ENCODE measurements around the gene DCAF6.

DNA sequence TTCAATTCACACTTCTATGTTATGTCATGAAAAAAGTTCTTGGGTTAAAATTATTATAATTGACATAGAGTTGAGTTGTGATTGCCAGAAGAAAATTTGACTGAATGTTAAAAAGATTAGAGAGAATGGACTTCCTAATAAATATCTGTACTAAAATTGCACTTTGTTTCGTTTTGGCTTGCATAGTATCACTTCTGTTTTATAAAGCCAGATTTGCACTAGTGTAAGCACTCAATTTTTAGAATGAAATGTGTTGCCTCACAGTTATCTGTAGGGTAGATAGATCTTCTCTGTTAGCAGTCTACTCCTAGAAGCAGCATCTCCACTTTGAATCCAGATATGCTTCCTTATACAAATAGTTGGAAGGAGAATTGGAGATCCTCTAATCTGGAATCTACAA lies 95.5 kb downstream of the DCAF6 start:
- TF ChIP-seq POLR2AphosphoS5 (IDR thresholded peaks at IDR 0.05) = no peak
- TF ChIP-seq, protein P1, sequence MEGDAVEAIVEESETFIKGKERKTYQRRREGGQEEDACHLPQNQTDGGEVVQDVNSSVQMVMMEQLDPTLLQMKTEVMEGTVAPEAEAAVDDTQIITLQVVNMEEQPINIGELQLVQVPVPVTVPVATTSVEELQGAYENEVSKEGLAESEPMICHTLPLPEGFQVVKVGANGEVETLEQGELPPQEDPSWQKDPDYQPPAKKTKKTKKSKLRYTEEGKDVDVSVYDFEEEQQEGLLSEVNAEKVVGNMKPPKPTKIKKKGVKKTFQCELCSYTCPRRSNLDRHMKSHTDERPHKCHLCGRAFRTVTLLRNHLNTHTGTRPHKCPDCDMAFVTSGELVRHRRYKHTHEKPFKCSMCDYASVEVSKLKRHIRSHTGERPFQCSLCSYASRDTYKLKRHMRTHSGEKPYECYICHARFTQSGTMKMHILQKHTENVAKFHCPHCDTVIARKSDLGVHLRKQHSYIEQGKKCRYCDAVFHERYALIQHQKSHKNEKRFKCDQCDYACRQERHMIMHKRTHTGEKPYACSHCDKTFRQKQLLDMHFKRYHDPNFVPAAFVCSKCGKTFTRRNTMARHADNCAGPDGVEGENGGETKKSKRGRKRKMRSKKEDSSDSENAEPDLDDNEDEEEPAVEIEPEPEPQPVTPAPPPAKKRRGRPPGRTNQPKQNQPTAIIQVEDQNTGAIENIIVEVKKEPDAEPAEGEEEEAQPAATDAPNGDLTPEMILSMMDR (IDR thresholded peaks at IDR 0.05) = no peak
- TF ChIP-seq POLR2A (IDR thresholded peaks at IDR 0.05) = no peak
- TF ChIP-seq EP300 (IDR thresholded peaks at IDR 0.05) = no peak

Data from gastroesophageal sphincter (tissue), 3 donors.